ENCODE data around the gene ZBED1.

Gene ZBED1

DNA sequence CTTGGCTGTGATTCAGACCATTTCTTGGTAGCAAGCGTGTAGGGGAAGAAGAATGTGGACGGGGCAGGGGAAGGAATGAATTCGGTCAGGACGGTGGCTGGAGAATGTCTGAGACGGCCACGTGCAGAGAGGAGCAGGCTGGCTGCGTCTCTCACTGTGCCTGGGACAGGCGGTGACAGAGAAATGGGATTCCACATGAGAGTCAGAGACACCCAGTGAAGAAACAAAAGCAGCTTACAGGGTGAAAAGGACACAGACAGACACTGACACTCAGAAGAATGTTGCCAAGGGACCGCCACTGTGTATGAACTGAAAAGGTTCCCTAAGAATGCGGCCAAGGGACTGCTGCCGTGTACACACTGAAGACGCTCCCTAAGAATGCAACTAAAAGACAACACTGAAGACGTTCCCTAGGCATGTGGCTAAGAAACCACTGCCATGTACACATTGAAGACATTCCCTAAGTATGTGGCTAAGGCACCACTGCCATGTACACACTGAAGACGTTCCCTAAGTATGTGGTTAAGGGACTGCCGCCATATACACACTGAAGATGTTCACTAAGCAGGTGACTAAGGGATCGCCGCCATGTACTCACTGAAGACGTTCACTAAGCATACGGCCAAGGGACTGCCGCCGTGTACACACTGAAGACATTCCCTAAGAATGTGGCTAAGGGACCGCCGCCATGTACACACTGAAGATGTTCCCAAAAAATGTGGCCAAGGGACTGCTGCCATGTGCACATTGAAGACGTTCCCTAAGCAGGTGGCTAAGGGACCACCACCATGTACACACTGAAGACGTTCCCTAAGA is 49.1 kb downstream of the ZBED1 start:
- no peak for DNase-seq

DNA sequence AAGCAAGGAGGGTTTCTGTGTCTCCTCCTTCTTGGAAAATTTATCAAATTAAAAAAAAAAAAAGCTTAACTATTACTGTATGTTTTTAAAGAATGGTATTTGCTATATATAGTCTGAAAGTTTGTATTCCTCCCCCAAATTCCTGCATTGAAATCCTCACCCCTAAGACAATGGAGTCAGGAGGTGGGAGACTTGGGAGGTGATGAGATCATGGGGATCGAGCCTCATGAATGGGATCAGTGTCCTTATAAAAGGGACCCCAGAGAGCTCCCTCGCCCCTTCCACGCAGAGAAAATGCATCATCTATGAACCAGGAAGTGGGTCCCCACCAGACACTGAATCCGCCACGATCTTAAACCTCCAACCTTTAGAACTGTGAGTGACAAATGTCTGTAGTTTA is 50.1 kb downstream of the ZBED1 start:
- no peak for DNase-seq

- DNase-seq = no peak
Measured at GRCh38 chrX:2449135-2449886, 51.5 kb downstream of the ZBED1 start.

- no peak for DNase-seq
Measured at GRCh38 chrX:2447484-2447883, 53.3 kb downstream of the ZBED1 start.

- DNase-seq = no peak
Measured at GRCh38 chrX:2446815-2447214, 54.0 kb downstream of the ZBED1 start.

- no peak for DNase-seq
Measured at GRCh38 chrX:2445662-2446623, 54.8 kb downstream of the ZBED1 start.

GRCh38 chrX:2442694-2443093 is 58.1 kb downstream of the ZBED1 start:
- no peak for DNase-seq

DNA sequence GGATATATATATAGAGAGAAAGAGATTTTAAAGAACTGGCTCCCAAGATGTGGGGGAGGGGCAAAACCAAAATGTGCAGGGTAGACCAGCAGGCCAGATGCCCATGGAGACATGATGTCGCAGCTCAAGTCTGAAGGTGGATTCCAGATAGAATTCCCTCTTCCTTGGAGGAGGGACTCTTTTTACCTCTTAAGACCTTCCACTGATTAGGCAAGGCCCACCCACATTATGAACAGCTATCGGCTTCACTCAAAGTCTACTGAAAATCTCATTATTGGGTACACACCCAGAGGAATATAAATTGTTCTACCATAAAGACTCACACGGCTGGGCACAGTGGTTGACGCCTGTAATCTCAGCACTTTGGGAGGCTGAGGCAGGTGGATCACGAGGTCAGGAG is 59.3 kb downstream of the ZBED1 start:
- DNase-seq = no peak

DNA sequence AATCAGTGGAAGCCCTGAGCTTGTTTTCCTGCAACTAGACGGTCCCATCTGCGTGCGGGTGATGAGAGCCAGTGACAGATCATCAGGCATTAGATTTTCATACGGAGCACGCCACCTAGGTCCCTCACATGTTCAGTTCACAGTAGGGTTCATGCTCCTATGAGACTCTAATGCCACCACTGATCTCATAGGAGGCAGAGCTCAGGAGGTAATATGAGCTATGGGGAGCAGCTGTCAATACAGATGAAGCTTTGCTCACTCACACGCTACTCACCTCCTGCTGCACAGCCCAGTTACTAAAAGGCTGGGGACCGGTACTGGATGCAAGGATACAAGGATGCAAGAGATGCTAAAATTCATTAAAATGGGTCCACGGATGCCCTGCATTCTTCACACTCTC is 61.2 kb downstream of the ZBED1 start:
- DNase-seq = no peak

Measured in activated gamma-delta T cell (primary cell).